K562 treated with DMSO at 1 percent for 12 hours (cell line): ENCODE data around the gene ADAMTS4. TPM values are rescaled to one million over a fixed set of nuclear protein-coding genes. Genes with fewer than 3 reads are reported as not detected.

Experiments
- total RNA-seq: library from RNA; unstranded; fragments of 300-600 nt; gene quantifications from 2 replicates; pipeline ENCODE4 v1.2.3, GENCODE V29; 2022; ENCODE audit not compliant: insufficient read depth

Gene ADAMTS4, protein sequence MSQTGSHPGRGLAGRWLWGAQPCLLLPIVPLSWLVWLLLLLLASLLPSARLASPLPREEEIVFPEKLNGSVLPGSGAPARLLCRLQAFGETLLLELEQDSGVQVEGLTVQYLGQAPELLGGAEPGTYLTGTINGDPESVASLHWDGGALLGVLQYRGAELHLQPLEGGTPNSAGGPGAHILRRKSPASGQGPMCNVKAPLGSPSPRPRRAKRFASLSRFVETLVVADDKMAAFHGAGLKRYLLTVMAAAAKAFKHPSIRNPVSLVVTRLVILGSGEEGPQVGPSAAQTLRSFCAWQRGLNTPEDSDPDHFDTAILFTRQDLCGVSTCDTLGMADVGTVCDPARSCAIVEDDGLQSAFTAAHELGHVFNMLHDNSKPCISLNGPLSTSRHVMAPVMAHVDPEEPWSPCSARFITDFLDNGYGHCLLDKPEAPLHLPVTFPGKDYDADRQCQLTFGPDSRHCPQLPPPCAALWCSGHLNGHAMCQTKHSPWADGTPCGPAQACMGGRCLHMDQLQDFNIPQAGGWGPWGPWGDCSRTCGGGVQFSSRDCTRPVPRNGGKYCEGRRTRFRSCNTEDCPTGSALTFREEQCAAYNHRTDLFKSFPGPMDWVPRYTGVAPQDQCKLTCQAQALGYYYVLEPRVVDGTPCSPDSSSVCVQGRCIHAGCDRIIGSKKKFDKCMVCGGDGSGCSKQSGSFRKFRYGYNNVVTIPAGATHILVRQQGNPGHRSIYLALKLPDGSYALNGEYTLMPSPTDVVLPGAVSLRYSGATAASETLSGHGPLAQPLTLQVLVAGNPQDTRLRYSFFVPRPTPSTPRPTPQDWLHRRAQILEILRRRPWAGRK
- 1.3 and 1.7 TPM in 2 replicates for total RNA-seq

DNA sequence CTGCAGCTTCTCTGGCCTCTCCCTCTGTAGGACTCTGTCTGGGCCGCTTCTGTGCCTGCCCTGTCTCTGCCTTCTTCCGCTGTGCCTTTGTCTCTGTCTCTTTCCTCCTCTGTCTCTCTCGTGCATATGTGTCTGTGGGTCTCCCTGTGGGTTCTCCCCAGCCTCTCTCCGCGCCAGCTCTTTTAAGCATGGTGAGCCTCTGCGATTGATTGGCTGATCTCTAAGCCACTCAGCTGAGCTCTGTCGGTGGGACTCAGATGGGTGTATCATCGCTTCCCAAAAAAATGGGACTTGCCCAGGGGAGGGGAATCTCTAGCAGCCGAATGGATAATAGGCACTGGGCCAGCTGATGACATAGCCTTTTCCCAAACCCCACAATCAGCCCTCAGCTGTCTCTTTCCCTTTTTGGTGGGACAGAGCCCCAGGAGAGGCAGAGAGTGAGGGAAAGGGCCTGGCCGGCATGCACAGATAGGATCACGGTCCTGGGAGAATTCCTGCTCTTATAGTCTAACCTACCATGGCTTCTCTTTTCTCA, at the start of gene ADAMTS4:
Gene ADAMTS4 (minus strand): TSS at position 158 of the 535 bp plus-strand sequence. CDS start 427 bp downstream, outside the sequence.

DNA sequence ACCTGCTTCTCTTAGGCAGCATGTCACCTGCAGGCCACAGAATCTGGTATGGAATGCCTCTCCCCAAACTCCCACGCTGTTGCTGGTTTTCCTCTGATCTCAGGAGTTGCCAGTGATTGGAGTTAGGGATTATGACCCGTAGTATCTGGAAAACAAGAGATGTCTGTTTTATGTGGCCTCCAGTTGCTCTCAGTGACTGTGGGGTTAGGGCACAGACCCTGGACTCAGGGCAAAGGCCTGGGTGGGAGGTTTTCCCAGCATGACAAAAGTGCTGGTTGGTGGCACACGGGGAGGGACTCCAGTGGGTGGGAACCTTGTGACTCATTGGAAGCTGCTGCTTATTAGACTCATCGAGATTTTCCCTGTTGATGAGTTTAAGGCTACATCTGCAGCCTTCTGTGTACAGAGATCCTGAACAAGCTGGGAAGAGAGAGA, 39.2 kb upstream of the ADAMTS4 start, which contains the start of gene NR1I3:
Gene NR1I3 (minus strand): TSS at position 165 of the 435 bp plus-strand sequence. CDS start 1,638 bp downstream, outside the sequence.

DNA sequence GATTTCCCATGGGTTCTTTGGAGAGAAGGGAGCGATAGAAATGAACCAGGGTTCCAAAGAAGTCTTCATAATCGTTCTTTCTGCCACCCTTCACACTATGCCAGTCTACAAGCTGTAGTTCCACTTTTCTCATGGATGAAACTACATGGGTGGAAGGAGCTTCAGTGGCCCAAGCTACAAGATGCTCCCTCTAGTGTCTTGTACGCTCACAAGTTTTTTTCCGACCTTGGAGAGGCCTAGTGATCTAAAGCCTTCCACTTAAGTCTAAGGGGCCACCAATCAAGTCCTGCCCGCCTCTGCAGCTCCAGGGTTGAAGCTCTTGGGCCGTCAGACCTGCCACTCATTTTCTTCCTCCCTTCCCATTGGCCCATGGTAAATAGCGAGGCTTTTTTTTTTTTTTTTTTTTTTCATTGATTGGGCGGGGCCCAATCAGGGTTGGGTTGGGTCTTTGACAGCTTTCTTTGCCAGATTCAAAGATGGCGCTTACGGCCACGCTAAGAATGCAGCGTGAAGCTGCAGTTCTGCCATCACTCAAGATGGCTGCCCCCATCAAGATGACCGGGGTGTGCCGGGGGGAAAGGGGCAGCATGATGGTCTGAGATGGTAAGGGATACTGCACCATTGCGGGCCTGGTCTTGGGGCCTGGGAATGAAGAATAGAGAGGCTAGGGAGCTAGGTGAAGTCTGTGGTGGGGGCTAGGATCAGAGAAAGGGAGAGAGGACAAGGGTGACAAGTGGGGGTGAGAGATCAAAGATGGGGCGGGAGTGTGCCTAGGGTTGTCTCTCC, 26.9 kb upstream of the ADAMTS4 start, which contains the start of gene TOMM40L:
Gene TOMM40L (plus strand): TSS at position 527 of the 786 bp plus-strand sequence. CDS start 430 bp downstream, outside the sequence.

DNA sequence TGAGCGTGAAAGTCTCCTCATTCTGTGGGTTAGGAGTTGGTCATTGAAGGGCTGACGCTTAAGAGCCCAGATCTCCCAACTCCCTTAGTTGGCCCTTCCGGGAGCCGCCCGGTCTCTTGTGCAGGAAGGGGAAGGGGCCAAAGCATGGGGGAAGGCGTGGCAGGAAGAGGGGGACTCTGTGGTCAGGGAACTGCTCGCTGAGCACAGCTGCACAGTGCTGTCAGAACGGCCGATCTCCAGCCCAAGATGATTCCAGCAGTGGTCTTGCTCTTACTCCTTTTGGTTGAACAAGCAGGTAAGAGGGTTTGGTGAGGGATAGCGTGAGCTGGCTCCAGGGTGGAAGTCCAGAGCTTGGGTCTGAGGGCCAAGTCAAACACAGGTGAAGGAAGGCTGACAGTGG, 16.2 kb upstream of the ADAMTS4 start, which contains the start of gene FCER1G:
Gene FCER1G (plus strand): TSS at position 220 of the 400 bp plus-strand sequence. CDS start 27 bp downstream, at position 247.

DNA sequence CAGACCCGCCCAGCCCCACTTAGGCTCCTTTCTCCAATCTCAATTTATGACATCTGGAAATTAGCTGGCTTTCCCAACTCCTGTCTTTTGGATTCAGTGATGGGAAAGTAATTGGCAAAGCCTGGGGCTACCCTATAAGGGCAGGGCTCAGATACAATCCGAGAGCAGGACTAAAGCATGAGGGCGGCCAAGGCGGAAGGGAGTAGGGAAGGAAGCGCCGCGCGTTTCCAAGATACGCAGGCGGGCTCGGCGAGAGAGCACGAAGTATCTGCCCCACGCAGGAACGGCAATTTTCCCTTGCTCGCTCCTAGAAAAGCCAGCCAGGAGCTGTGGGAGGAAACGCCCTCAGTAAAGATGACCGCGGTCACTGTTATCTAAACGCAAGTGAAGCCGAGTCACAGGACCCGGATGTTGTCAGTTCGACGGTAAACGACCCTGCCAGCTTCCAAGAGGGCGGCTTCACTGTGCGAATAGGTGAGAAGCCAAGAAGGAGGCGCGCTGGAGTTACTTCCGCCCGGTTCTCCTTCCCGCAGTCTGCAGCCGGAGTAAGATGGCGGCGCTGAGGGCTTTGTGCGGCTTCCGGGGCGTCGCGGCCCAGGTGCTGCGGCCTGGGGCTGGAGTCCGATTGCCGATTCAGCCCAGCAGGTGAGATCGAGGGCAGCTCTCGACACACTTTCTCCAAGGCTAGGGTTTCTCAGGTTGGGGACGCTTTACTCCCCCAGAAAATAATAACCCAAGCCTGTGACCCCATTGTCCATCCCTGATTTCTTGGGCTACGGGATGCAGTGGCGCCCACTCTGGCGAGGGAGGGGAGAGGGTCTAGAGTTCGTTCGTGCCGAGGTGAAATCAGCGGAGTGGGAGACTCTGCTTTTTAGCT, 3.2 kb upstream of the ADAMTS4 start, which contains the start of gene NDUFS2:
Gene NDUFS2 (plus strand): TSS at position 532 of the 877 bp plus-strand sequence. CDS start 19 bp downstream, at position 551.

DNA sequence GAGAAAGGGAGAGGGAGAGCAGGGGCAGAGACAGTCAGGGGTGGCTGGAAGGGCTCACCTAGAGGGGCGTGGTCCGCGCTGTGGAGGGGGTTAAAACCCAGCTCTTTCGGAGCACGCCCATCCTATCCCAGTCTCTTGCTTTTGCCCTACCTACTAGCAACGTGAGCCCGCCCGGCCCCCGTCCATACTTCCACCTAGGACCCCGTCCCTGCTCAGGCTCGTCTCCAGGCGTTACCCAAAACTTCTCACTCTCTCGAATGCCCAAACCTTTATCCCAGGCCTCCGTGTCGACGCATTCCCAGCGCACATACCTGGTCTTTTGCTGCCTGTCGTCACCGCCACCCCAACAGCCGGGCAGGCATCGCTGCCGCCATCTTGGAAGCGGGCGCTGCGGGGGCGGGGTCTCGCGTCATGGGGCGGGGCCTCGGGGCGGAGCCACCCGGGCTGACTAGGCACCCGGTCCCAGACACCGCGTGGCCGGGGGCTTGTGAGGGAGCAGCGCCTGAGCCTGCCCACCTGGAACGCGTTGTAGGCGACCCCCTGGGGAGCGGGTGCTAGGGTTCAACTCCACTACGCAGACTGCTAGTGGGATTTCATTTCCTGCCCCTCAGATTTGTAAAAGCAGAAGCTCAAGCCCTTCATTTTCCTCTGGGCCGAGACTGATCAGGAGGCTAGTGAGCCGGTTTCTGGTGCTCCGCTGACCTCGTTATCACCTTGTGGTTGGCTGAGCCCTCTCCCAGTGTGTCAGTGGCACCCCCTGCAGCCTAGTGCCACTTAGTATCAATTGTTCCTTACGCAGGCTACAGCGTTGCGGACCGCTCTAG, 21.5 kb downstream of the ADAMTS4 start, which contains the start of gene B4GALT3:
Gene B4GALT3 (minus strand): TSS at position 396 of the 824 bp plus-strand sequence. CDS start 1,447 bp downstream, outside the sequence.

DNA sequence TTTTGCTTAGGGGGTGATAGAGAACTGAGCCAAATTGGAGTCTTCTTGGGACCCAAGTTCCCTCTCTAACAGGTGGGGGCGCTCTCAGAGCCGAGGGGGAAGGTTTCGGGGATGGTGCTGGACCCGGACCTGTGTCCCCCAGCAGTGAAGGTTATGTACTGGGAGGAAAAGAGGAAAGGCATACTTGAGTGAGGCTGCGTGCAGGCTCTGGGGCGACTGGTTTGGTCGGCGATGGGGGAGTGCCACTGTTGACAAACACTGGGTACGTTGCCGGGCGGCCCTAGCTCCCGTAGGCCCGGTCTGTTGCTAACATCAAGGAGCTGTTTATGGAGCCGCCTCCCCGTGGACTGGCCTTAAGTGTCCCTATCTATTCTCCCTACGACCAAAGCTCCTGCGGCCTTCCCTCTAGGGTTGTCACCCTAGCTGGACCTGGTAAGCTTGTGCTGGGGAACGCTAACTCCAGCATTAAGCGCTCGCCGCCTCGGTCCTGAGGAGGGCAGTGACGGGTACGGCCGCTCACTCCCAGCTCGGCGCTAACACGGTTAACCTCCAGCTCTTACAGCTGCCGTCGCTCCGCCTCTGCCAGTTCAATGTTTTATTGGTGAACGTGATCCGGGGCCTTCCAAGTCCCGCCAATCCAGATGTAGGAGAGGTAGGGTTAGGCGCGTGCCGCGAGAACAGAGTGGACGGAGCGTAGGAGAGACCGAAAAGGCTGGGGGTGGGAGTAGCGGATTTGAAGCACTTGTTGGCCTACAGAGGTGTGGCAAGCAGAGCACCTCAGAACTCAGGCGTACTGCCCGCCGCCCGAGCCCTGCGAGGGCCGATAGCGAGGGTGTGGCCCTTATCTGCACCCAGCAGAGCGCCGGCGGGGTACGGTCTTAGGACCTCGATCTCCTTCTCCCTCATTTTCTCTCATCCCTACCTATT, 32.8 kb downstream of the ADAMTS4 start, which contains the start of gene PPOX:
Gene PPOX (plus strand): TSS at position 685 of the 927 bp plus-strand sequence. CDS start 422 bp downstream, outside the sequence.

DNA sequence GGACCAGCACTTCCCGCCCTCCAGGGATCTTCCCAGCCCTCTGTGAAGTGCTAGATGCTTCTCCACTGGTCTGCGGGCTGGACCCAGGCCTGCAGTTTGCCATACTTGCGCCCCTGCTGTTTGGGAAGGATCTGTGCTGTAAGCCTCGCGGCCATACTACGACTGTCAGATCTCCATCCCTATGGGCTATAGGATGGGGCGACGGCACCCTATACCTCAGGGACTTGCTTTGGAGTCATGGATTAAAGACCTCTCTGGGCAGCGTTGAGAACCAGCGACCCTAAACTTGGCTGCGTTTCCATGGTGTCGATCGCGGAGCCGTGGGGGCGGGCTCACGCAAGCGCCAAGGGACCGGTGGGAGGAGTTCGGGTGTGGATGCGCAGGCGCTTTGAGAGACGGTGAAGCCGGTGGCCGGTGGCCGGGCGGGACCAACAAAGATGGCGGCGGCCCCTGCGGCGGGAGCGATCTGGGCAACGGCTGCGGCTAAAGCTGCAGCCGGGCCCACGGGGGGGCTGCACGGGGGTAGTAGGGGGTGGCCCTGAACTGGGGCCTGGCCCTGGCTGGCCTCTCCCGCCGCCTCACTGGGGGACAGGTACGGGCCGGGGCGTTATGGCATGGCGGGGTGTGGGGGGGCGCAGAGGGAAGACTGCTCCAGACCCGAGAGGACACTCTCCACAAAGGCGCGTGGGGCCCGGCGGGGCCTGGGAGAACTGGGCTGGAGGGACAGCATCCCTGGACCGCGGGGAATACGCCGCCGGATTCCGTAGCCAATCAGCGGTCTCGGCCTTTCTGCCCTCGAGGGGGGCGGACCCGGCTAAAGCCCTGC, 39.6 kb downstream of the ADAMTS4 start, which contains the start of gene USP21:
Gene USP21 (plus strand): TSS at position 414 of the 826 bp plus-strand sequence. CDS start 1,141 bp downstream, outside the sequence.

DNA sequence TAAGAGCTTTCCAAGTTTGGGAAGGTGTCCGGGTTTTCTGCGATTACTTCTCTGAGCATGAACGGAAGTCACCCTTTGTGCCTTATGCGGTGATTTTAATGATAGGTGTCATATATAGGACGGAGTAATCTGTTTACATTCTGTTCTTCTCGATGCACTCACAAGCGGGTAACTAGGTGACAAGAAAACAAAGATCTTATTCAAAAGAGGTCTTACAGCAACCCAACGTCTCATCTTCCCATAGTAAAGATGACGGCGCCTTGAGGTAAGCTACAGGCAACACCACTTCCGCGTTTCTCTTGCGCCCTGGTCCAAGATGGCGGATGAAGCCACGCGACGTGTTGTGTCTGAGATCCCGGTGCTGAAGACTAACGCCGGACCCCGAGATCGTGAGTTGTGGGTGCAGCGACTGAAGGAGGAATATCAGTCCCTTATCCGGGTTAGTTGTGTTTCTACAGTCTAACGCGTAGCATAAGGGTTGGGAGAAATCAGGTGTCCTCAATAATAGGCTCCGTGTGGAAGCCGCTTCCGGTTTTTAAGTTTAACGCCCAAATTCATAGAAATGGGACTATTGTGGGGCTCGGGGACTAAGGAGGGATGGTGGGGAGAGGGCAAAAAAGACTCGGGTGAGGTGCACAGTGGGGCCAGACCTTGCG, 45.0 kb downstream of the ADAMTS4 start, which contains the start of gene UFC1:
Gene UFC1 (plus strand): TSS at position 297 of the 656 bp plus-strand sequence. CDS start 20 bp downstream, at position 317.

Other genes with a start within 250 kb of the ADAMTS4 start
- not detected in 2 replicates for gene ITLN2, start 244.2 kb downstream of the ADAMTS4 start, total RNA-seq
- gene F11R, start 177.9 kb downstream of the ADAMTS4 start, total RNA-seq, result 30.3 and 70.7 TPM in 2 replicates
- gene TSTD1, start 160.1 kb downstream of the ADAMTS4 start, total RNA-seq, result 2.0 TPM in 1 of 2 replicates, not detected in the other
- gene USF1, start 153.1 kb downstream of the ADAMTS4 start, total RNA-seq, result 60.5 and 62.8 TPM in 2 replicates
- gene ARHGAP30, start 129.2 kb downstream of the ADAMTS4 start, total RNA-seq, result not detected in 2 replicates
- not detected in 2 replicates for gene NECTIN4, start 109.5 kb downstream of the ADAMTS4 start, total RNA-seq
- not detected in 2 replicates for gene KLHDC9, start 100.7 kb downstream of the ADAMTS4 start, total RNA-seq
- 159 and 181 TPM in 2 replicates for gene PFDN2, start 81.0 kb downstream of the ADAMTS4 start, total RNA-seq
- 33.4 and 47.9 TPM in 2 replicates for gene NIT1, start 80.9 kb downstream of the ADAMTS4 start, total RNA-seq
- gene DEDD, start 66.4 kb downstream of the ADAMTS4 start, total RNA-seq, result 21.0 and 35.0 TPM in 2 replicates
- gene UFC1, start 45.1 kb downstream of the ADAMTS4 start, total RNA-seq, result 87.4 and 100 TPM in 2 replicates
- 19.1 and 27.5 TPM in 2 replicates for gene USP21, start 39.6 kb downstream of the ADAMTS4 start, total RNA-seq
- 29.1 and 35.6 TPM in 2 replicates for gene PPOX, start 32.6 kb downstream of the ADAMTS4 start, total RNA-seq
- gene B4GALT3, start 21.5 kb downstream of the ADAMTS4 start, total RNA-seq, result 64.7 and 86.5 TPM in 2 replicates
- 91.5 and 101 TPM in 2 replicates for gene NDUFS2, start 3.3 kb upstream of the ADAMTS4 start, total RNA-seq
- 3.5 TPM in 1 of 2 replicates, not detected in the other for gene FCER1G, start 16.2 kb upstream of the ADAMTS4 start, total RNA-seq
- not detected in 2 replicates for gene APOA2, start 24.6 kb upstream of the ADAMTS4 start, total RNA-seq
- 15.8 and 16.9 TPM in 2 replicates for gene TOMM40L, start 27.0 kb upstream of the ADAMTS4 start, total RNA-seq
- not detected in 2 replicates for gene NR1I3, start 39.1 kb upstream of the ADAMTS4 start, total RNA-seq
- gene PCP4L1, start 59.7 kb upstream of the ADAMTS4 start, total RNA-seq, result not detected in 2 replicates
- gene MPZ, start 110.9 kb upstream of the ADAMTS4 start, total RNA-seq, result 3.6 and 6.8 TPM in 2 replicates
- gene SDHC, start 115.3 kb upstream of the ADAMTS4 start, total RNA-seq, result 109 and 198 TPM in 2 replicates
- gene CFAP126, start 168.8 kb upstream of the ADAMTS4 start, total RNA-seq, result not detected in 2 replicates